ENCODE data around the gene KIF11.
"Not testable (repeated sequence)": the region's sequence is repeated elsewhere in the genome, so short reads cannot be mapped to it uniquely, and the experiment has no call there.

KIF11 gene

DNA sequence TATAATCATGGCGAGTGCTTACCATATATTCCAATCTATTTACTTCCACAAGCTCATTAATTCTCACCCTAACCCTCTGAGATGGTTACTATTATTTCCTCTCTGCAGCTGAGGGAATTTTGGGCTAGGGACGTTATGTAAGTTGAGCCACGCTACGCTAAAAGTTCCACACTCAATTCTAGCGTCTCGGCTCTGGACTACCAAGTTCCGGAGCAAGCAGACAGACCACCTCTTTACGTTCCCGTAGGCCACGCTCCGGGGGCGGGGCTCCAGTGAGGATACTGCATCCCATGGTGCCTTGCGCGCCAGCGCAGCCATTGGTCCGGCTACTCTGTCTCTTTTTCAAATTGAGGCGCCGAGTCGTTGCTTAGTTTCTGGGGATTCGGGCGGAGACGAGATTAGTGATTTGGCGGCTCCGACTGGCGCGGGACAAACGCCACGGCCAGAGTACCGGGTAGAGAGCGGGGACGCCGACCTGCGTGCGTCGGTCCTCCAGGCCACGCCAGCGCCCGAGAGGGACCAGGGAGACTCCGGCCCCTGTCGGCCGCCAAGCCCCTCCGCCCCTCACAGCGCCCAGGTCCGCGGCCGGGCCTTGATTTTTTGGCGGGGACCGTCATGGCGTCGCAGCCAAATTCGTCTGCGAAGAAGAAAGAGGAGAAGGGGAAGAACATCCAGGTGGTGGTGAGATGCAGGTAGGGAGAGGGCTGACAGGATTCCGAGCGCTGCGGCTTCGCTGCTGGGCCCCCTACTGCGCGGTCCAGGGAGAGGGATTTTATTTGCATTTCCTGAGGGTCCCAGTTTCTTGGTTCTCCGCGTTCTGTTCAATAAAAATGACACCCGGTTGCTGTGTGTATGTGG is at the start of gene KIF11:
TSS of gene KIF11 (plus strand) at position 370 of the 858 bp plus-strand sequence. CDS start at position 616, 246 bp downstream.
- FAIRE-seq (no peak), DNase-seq (ENCODE audit: low spot score) (peak; percentile 91)

DNA sequence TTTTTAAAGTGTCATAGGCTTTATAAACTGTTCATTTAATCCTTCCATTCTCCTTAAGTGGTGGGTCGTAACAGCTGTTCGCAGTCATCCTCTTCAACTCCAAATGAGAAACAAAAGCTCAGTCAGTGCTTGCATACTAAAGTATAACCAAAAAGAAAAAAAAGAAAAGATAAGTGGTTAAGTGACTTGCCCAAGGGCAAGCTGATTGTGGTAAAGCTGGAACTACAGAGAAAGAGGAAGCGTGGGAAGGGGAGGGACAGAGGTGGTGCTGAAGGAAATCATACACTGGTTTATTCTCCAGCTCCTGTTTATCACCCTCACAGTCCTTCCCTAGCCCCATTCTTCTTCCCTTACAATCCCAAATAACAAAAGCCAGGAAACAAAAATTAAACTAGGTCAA is 48.6 kb upstream of the KIF11 start:
- DNase-seq (ENCODE audit: low spot score): no peak
- FAIRE-seq: no peak

DNA sequence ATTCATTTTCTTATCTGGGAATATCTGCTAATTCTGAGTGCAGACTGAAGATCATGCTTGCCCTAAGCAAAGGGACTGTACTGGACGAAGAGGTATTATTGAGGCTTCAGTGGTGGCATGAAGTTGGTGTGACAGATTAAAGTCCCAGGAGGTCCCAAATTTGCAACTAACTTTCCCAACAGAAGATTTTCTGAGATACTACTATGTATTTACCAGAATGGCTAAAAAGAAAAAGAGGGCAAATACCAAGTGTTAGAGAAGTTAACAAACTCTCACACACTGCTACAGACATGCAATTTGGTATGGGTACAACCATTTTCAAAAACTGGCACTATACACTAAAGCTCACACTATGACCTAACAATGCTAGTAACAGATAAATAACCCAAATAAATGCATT is 47.4 kb upstream of the KIF11 start:
- DNase-seq (ENCODE audit: low spot score) (no peak), FAIRE-seq (no peak)

DNA sequence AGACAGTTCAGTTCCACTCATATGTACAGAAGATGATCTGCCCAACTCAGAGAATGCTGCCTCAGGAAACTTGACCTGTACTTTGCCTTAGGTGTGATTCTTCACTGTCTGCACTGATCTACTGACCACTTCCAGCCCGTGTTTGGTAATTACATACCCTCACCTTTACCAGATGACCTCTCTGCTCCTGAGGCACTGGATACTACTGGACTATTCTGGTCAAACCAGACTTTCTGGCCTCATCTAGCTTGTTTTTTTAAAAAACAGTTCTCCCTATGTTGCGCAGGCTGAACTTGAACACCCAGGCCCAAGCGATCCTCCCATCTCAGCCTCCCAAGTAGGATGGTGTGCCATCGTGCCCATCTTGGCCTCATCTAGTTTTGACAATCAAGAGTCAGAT is 45.3 kb upstream of the KIF11 start:
- DNase-seq (ENCODE audit: low spot score) (no peak), FAIRE-seq (no peak)

DNA sequence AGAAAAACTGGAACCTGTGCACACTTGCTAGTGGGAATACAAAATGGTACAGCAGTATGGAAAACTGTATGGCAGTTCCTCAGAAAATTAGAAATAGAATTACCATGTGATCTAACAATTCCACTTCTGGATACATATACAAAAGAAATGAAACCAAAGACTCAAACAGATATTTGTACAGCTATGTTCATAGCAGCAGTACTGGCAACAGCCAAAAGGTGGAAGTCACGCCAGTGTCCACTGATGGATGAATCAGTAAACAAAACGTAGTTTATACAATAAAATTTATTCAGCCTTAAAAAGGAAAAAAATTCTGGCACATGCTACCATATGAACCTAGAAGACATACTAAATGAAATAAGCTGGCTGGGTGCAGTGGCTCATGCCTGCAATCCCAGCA is 42.0 kb upstream of the KIF11 start:
- no peak for DNase-seq (ENCODE audit: low spot score)
- no peak for FAIRE-seq

DNA sequence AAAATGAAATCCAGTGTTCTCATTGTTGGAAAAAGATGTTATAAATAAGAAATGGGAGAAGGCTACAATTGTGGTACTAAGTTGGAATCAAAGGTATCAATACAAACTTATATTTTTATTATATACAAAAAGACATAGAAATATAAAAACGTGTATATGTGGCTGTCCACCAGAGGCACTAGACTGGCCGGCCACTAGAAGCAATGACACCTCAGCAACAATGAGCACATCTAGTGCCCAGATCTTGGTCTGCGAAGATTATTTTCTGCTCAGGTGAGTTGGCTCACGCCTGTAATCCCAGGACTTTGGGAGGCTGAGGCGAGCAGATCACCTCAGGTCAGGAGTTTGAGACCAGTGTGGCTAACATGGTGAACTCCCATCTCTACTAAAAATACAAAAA is 40.6 kb upstream of the KIF11 start:
- DNase-seq (ENCODE audit: low spot score): no peak
- no peak for FAIRE-seq

DNA sequence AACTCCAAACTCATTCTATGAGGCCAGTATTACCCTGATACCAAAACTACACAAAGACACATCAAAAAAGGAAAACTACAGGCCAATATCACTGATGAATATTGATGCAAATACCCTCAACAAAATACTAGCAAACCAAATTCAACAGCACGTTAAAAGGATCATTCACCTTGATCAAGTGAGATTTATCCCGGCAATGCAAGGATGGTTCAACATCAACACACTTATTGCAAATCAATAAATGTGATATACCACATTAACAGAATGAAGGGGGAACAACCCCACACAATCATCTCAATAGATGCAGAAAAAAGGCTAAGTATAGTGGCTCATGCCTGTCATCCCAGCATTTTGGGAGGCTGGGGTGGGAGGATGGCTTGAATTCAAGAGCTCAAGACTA is 39.0 kb upstream of the KIF11 start:
- FAIRE-seq: no peak

DNA sequence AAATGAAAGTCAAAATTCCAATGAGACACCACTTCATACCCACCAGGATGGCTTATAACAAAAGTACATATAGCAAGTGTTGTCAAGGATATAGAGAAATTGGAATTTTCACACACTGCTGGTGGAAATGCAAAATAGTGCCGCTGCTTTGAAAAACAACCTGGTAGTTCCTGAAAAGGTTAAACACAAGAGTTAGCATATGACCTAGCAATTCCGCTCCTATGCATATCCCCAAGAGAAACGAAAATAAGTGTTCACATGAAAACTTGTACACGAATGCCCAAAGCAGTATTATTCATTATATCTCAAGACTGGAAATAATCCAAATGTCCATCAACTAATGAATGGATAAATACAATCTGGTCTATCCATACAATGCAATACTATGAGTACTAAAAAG is 33.9 kb upstream of the KIF11 start:
- DNase-seq (ENCODE audit: low spot score) (no peak), FAIRE-seq (no peak)

More for the DNA sequence above, 39.0 kb upstream of the KIF11 start:
- no peak for DNase-seq (ENCODE audit: low spot score)

DNA sequence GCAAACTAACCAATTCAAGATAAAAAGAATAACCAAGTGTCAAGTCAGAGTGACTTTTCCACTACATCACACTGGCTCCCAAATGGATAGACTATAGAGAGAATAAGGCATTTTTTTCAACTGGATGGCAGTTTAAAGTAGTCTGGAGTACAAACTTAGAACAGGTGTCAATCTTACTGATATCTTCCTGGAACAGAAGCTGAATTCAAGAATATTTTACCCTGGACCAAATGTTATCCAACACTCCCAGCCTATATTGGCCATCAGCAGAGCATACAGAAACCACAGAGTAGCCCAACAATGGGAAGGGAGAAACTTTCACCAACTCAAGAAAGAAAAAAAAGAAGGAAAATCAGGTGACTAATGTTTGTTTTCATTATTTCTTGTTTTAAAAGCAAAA is 30.5 kb upstream of the KIF11 start:
- DNase-seq (ENCODE audit: low spot score) (no peak), FAIRE-seq (no peak)

DNA sequence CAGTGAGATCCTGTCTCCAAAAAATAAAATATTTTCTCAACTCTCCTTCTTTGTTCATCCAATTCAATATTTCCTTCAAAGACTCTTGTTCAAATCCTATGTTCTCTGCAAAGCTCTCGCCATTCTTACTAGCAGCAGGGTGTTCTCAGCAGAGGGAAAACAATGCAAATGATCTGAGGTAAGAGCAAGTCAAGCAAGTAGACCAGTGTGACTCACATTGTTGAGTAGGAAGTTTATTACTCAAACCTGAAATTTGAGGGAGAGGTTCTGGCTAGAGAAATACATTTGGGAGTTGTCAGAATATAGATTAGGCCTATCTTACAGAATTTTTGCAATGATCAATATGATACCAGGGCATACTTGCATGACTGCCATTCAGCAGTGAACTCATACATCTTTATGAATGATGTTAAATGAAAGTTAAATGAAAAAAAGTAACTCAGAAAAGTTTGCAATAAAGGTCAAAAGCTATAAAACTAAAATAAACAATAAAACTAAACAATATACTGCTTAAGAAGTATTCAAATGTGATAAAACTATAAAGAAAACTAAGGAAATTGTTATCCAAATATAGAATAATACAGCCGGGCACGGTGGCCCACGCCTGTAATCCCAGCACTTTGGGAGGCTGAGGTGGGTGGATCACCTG is 24.9 kb upstream of the KIF11 start:
- no peak for FAIRE-seq
- DNase-seq (ENCODE audit: low spot score): no peak

DNA sequence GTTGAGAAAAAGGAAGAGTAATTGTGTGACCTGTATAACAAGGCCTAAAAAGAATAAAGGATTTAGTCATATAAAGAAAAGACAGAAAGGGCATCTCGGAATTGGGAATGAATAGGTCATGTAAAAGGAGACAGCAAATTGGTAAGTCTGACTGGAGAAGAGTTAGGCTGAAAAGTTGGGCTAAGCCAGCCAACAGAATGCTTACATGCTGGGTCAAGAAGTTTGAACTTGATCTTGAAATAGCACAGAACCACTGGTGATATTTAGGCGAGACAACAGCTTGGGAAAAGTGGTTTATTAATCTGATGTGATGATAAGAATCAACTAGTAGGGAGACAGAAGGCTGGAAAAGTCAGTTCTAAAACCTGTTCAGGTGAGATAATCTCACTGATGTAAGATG is 23.9 kb upstream of the KIF11 start:
- DNase-seq (ENCODE audit: low spot score) (no peak), FAIRE-seq (no peak)

DNA sequence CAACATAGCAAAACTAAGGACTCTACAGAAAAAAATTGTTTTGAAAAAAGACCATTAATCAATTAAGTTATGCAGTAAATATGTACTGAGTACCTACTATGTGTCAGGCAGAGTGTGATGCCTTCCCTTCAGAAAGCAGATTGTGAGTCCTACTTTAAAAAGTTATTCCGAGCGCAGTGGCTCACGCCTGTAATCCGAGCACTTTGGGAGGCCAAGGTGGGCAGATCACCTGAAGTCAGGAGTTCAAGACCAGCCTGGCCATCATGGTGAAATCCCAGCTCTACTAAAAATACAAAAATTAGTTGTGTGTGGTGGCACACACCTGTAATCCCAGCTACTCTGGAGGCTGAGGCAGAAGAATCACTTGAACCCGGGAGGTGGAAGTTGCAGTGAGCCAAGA is 23.3 kb upstream of the KIF11 start:
- FAIRE-seq; DNase-seq (ENCODE audit: low spot score): not testable (repeated sequence)

DNA sequence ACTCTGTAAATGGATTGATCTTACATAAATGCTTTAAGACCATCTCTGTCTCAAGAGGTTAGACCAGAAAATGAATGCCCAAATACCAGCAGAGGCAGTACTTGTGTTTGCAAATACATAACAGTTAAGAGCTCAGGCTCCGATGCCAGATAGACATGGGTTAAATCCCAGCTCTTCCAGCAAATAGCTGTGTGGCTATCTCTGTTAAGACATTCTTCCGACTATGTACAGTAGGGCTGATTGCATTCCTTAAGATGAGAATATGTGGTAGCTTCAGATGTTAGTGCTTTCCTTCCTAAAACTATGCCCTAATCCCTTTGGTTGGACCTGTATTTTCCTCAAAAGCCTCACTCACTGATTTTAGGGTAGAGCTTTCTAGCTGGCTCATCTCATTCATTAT is 21.3 kb upstream of the KIF11 start:
- FAIRE-seq (no peak), DNase-seq (ENCODE audit: low spot score) (no peak)

DNA sequence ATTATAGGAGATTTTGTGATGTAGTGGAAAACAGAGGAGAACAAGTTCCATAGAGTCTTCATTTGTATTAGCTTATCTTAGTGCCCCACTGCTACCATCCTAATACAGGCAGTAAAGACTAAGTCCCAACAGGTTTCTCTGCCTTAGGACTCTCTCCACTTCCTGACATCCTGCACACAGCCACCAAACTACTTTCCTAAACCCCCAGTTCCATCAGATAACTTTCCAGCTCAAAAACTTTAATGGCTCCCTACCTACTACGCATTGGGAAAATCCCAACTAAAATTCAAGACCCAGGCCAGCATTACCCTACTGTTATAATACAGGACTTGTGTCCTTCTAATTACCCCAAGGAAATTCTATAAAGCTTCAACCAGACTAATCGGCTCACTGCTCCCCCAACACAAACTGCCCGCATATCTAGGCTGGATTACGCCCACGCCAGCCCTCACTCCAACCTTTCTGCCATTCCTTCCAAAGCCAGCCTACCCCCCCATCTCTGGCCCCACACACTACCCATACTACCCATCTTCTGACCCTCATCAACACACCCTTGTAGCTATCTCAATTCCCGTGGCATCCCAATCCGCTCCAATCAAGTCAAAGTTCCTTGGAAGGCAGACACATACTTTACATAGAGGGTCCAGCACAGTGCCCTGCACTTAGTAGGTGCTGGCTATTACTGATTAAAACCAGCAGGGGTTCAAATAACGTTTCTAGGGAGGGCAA is 20.4 kb upstream of the KIF11 start:
- FAIRE-seq: no peak
- DNase-seq (ENCODE audit: low spot score): peak; percentile 8

DNA sequence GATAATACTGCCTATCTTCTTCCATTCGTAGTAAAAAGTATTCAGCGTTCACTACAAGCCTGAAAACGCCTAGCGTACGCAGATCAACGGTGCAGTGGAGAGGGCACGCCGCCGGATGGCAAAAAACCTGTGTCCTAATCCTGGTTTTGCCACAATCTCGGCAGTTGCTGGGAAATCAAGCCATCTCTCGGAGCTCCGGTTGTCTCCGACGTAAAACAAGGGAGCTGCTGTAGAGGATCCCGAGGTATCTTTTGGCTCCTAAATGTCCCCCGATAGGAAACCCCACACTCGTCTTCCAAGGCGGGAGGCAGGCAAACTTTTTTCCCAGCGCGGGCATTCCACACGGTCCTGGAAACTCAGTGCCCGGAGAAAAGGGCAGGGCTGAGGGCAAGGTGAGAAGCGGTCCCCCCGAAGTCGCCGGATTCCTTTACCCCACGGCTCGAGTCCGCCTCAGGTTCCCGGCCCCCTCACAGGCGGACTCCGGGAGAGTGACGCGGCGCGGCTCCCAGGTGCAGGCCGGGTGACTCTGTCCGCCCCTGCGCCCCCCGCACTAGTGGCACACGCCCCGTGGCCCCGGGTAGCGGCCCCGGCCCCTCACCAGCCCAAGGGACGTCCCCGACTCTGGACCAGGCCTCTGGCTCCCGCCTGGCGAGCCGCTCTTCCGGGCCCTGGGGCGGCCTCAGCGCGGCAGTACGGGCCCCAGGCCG is 19.7 kb upstream of the KIF11 start:
- peak; percentile 44 for DNase-seq (ENCODE audit: low spot score)
- no peak for FAIRE-seq

DNA sequence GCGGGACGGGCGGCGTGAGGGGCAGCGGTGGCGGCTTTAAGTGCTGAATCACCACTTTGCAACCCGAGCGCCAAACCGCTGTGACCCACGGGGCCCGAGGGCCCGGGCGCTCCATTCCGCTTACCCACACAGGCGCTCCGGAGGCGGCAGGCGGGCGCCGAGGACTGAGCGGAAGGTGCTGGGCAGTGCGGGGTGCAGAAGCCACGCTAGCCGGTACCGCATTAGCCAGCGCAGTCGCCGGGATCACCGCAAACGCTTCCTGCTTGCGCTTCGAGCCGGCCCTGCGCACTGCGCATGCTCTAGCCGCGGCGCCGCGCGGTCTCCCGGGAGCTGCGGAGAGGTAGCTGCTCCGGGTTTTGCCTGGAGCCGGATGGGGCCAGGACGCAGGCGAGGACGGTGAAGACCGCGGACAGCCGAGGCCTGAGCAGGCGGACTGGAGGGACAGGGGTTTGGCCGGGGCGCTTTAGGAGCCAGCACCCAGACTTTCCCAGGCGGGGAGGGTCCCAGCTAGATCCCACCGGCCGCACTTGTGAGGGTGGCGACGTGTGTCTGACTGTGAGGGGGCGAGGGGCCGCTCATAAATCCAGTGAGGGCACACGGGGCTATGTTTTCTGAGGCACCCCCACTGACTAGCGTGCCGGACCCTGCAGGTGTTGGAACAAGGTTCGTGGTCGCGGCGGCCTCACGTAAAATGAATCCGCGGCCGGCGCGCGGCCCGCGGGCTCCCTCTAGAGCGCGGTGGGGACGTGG is 19.0 kb upstream of the KIF11 start, which contains the start of gene IDE:
TSS of gene IDE (minus strand) at position 296 of the 750 bp plus-strand sequence. CDS start at position 222, 74 bp downstream.
- FAIRE-seq (no peak), DNase-seq (ENCODE audit: low spot score) (peak; percentile 85)

DNA sequence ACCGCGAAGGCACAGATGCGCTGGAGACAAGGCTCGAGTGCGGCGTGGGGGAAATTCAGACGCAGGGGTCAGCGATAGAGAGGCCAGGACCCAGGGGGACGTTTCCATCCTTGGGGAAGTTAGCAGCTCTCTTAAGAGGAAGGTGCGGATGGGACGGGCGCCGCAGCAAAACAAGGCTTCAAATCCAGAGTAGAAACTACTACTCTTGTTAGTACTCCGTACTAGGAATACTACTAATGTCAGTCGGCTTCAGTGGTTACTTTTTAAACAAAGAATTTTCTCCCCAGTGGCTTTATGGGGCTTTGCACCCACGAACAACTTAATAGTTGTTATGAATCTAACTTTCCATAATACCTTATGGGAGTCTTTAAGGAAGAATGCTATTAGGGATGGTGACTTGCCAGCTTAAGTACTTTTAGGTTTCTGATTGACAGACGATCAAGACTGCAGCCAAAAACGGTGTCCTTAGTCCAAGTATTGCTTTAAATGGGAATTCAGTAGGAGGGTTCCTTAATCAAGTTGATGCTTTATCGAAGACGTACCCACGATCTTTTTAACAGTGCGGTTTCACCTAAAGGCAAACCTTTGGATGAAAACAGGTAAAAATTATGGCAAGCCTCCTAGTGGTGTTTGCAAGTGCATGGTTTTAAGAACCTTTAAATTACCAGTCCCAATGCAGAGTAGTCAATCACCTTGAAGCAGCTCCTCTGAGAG is 18.2 kb upstream of the KIF11 start:
- FAIRE-seq (no peak), DNase-seq (ENCODE audit: low spot score) (peak; percentile 16)

DNA sequence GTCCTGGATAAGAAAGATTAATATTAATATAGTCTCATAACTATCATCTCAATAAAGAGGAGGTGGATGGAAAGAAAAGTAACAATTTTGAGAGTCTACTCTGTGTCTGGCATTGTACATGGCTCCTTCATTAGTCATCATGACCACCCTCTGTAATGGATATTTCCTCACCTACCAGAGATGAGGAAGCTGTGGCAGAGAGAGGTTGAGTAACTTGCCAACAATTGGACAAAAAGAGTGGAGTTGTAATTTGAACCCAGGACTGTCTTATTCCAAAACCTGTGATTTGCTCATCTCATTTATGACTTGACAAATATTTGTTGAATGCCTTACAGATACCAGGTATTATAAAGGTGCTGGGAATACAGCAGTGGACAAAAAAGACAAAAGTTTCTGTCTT is 17.0 kb upstream of the KIF11 start:
- FAIRE-seq (no peak), DNase-seq (ENCODE audit: low spot score) (peak; percentile 24)

DNA sequence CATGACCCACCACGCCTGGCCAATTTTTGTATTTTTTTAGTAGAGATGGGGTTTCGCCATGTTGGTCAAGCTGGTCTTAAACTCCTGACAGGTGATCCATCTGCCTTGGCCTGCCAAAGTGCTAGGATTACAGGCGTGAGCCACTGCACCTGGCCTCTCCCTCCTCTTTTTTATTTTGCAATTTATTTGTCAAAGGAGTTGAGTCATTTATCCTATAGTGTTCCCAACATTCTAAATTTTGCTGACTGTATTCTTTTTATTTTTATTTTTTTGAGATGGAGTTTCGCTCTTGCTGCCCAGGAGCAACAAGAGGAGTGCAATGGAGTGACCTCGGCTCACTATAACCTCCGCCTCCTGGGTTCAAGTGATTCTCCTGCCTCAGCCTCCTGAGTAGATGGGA is 10.6 kb upstream of the KIF11 start:
- DNase-seq (ENCODE audit: low spot score); FAIRE-seq: not testable (repeated sequence)
